ELR (cell line): ENCODE data around the gene CNN2.
"Not testable (repeated sequence)": the region's sequence is repeated elsewhere in the genome, so short reads cannot be mapped to it uniquely, and the experiment has no call there.

Experiments used
- DNase-seq: peaks from one replicate; pipeline ENCODE4 v3.0.0-alpha.2; 2015; ENCODE audit warnings: low read depth

The CNN2 gene

GRCh38 chr19:1010586-1011510, 15.6 kb upstream of the CNN2 start:
- no peak for DNase-seq

- no peak for DNase-seq
These were observed 14.5 kb upstream of the CNN2 start for GRCh38 chr19:1011831-1012333.

GRCh38 chr19:1012334-1012733, 14.1 kb upstream of the CNN2 start:
- DNase-seq = no peak

- DNase-seq = no peak
These were observed 13.2 kb upstream of the CNN2 start for GRCh38 chr19:1013218-1013617.

GRCh38 chr19:1014161-1015060, 12.0 kb upstream of the CNN2 start:
- DNase-seq = no peak

GRCh38 chr19:1015061-1015781, 11.2 kb upstream of the CNN2 start:
- no peak for DNase-seq

- DNase-seq = no peak
These were observed 10.4 kb upstream of the CNN2 start for GRCh38 chr19:1015782-1016646.

GRCh38 chr19:1016647-1017114, 9.7 kb upstream of the CNN2 start:
- peak; percentile 84 for DNase-seq

- DNase-seq = peak; percentile 60
These were observed 9.1 kb upstream of the CNN2 start for GRCh38 chr19:1017115-1017905.

GRCh38 chr19:1017906-1018305, 8.5 kb upstream of the CNN2 start:
- DNase-seq = no peak

- no peak for DNase-seq
These were observed 8.0 kb upstream of the CNN2 start for GRCh38 chr19:1018393-1018792.

GRCh38 chr19:1018932-1019615, 7.3 kb upstream of the CNN2 start:
- no peak for DNase-seq

GRCh38 chr19:1019616-1019961, 6.8 kb upstream of the CNN2 start:
- no peak for DNase-seq

GRCh38 chr19:1019980-1020867, 6.2 kb upstream of the CNN2 start:
- peak; percentile 41 for DNase-seq

GRCh38 chr19:1020868-1021425, 5.5 kb upstream of the CNN2 start, which contains the start of gene TMEM259:
TMEM259 (minus strand) TSS chr19:1021123; CDS start chr19:1020996, 127 bp downstream.
- DNase-seq = peak; percentile 98

GRCh38 chr19:1023883-1024188, 2.6 kb upstream of the CNN2 start:
- not testable (repeated sequence) for DNase-seq

GRCh38 chr19:1025080-1025479, 1.3 kb upstream of the CNN2 start:
- not testable (repeated sequence) for DNase-seq
